Fibroblast of peridontal ligament (primary cell): Measurements from ENCODE around the gene ZNRD2.
"Not testable (repeated sequence)": the region's sequence is repeated elsewhere in the genome, so short reads cannot be mapped to it uniquely, and the experiment has no call there.

ENCODE experiments used
- DNase-seq: peaks from one replicate; pipeline ENCODE4 v3.0.0-alpha.2; 2010; ENCODE audit errors: extremely low read depth

The ZNRD2 gene, protein sequence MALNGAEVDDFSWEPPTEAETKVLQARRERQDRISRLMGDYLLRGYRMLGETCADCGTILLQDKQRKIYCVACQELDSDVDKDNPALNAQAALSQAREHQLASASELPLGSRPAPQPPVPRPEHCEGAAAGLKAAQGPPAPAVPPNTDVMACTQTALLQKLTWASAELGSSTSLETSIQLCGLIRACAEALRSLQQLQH

DNA sequence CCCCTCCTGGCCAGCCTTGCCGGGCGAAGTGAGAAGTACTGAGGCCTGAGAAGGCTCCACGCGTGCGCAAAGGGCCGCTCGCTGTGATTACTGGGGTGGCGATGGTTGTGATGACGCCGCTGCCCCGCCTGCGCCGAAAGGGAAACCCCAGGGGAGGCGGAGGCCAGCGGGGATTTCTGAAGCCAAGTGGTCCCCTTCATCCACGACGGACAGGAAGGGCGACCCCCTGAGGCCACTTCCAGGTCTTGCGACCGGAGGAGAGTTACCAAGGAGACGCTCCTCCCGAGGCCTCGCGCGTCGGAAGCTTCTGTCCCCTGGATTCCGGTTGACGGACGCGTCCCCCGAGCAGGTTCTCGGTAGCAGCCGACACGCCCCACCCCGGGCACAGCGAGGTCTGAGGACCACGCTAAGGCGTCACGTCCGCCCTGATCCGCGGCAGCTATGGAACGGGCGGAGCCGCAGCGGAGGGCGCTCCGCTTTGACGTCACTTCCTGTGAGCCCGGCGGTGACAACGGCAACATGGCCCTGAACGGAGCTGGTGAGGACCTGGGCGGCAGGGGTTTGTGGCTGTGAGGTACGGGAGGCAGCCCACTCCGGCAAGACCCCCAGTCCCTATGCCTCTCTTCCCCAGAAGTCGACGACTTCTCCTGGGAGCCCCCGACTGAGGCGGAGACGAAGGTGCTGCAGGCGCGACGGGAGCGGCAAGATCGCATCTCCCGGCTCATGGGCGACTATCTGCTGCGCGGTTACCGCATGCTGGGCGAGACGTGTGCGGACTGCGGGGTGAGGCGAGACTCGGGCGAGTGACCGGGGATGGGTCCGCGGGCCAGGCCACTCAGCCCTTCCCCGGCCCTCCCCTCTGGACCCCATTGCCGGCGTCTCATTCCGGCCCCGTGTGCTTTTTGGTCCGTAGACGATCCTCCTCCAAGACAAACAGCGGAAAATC lies at the start of gene ZNRD2:
Gene ZNRD2, plus strand, starts transcription at position 505 of the 946 bp plus-strand sequence. Its CDS starts 15 bp downstream, at position 520.
- peak; percentile 96 for DNase-seq

DNA sequence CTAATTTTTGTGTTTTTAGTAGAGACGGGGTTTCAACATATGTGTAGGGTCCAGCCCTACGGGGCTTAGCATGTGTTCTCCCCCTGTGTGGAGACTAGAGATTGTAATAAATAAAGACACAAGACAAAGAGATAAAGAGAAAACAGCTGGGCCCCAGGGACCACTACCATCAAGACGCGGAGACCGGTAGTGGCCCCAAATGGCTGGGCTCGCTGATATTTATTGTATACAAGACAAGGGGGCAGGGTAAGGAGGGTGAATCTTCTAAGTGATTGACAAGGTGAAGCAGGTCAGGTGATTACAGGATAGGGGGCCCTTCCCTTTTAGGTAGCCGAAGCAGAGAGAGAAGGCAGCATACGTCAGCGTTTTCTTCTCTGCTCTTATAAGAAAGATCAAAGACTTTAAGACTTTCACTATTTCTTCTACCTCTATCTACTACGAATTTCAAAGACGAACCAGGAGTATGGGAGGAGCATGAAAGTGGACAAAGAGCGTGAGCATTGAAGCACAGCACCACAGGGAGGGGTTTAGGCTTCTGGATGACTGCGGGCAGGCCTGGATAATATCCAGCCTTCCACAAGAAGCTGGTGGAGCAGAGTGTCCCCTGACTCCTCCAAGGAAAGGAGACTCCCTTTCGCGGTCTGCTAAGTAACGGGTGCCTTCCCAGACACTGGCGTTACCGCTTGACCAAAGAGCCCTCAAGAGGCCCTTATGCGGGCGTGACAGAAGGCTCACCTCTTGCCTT lies 48.3 kb upstream of the ZNRD2 start:
- not testable (repeated sequence) for DNase-seq

DNA sequence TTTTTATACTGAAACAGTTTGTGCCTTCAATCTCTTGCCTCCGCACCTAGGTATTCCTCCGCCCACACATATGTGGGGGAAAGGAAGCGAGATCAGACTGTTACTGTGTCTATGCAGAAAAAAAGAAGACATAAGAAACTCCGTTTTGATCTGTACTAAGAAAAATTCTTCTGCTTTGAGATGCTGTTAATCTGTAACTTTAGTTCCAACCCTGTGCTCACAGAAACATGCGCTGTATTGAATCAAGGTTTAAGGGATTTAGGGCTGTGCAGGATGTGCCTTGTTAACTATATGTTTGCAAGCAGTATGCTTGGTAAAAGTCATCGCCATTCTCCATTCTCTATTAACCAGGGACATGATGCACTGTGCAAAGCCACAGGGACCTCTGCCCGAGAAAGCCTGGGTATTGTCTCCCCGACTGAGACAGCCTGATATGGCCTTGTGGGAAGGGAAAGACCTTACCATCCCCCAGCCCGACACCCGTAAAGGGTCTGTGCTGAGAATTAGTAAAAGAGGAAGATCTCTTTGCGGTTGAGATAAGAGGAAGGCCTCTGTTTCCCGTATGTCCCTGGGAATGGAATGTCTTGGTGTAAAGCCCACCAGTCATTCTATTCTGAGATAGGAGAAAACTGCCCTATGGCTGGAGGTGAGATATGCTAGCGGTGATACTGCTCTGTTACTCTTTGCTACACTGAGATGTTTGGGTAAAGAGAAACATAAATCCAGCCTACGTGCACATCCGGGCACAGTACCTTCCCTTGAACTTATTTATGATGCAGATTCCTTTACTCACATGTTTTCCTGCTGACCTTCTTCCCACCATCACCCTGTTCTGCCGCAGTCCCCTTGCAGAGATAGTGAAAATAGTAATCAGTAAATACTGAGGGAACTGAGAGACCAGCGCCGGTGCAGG lies 47.3 kb upstream of the ZNRD2 start:
- not testable (repeated sequence) for DNase-seq

DNA sequence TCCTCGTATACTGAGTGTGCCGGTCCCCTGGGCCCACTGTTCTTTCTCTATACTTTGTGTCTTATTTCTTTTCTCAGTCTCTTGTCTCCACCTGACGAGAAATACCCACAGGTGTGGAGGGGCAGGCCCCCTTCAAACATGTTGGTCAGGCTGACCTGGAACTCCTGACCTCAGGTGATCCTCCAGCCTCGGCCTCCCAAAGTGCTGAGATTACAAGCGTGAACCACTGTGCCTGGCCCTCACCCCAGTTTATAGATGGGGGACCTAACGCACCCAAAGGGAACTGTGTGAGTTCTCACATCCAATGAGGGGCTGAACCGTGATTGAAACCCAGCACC lies 46.7 kb upstream of the ZNRD2 start:
- DNase-seq = not testable (repeated sequence)

DNA sequence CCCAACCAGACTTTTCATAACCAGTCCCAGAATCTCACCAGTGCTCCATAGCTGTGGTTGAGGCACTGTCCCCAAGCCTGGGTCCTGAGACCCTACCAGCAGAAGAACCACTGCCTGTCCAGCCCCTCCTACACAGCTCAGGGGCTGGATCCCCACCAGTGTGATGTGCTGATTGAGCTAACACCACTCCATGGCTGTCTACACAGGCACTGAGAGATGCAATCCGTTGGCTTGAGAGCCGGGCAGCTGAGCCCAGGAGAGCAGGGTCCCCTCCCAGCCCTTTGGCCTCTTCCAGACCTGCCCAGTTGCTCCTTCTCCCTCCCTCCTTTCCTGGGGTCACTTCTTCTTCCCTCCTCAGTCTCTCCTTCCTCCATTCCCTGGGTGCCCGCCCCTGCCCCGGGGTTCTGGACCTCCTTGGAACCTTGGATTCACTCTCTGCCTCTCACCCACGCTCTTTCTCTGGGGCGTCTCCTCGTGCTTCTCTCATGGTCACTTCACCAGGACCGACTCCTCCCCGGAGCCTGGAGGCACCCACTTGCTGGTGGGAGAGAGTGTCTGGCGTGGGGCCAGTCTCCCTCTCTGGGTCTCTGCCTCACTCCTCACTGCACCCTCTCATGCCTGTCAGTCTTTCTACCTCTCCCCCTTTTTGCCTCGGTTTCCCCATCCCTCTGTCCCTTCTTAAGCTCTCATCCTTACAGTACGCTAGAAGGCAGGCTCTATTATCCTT lies 46.1 kb upstream of the ZNRD2 start:
- DNase-seq = no peak

DNA sequence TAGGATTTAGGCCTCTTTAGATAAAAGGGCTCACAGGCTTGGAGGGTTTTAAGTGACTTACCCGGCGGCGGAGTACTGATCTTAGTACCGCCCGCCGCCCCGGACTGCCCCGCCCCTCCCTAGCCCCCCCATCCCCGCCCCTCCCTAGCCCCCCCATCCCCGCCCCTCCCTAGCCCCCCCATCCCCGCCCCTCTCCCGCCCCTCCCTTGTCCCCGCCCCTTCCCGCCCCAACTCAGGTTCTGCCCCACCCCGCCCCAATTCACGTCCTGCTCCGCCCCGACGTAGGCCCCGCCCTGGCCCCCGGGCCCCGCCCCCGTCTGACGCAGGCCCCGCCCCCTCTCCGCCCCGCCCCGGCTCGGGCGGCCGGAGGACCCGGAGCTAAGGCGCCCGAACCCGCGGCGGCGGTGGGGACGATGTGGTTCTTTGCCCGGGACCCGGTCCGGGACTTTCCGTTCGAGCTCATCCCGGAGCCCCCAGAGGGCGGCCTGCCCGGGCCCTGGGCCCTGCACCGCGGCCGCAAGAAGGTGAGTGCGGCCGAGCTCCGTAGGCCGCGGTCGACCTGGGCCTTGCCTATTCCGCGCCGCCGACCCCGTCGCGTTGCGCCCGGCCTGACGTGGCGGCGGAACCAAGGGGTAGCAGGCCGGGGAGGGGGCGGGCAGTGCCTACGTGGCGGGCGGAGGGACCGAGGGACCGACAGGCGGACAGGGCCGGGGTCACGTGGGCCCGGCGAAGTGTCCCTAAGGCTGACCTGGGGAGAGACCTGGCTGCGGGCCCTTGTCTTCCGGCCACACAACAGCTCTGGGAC lies 45.3 kb upstream of the ZNRD2 start, which contains the start of gene SCYL1:
Gene SCYL1, plus strand, starts transcription at position 343 of the 805 bp plus-strand sequence. Its CDS starts 71 bp downstream, at position 414.
- DNase-seq = peak; percentile 75

DNA sequence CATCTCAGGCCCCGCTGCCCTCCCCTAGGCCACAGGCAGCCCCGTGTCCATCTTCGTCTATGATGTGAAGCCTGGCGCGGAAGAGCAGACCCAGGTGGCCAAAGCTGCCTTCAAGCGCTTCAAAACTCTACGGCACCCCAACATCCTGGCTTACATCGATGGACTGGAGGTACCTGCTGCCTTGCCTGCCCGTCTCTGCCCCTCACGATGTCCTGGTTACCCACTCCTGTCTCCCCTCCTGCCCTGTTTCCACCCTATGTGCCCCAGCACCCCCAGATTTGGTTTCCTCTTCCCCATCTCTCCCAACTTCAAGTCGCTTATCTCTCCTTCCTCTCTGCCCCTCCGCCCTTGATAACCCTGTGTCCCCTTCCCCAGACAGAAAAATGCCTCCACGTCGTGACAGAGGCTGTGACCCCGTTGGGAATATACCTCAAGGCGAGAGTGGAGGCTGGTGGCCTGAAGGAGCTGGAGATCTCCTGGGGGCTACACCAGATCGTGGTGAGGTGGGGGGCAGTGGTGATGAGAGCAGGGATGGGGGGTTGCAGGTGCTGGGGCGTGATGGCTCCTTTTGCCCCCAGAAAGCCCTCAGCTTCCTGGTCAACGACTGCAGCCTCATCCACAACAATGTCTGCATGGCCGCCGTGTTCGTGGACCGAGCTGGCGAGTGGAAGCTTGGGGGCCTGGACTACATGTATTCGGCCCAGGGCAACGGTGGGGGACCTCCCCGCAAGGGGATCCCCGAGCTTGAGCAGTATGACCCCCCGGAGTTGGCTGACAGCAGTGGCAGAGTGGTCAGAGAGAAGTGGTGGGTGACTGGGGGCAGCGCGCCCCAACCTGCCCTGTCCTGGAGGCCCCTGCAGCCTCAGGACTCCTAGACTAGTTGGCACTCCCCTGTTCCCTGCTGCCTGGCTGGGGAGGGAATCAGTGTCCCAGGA lies 44.5 kb upstream of the ZNRD2 start:
- DNase-seq = peak; percentile 22

DNA sequence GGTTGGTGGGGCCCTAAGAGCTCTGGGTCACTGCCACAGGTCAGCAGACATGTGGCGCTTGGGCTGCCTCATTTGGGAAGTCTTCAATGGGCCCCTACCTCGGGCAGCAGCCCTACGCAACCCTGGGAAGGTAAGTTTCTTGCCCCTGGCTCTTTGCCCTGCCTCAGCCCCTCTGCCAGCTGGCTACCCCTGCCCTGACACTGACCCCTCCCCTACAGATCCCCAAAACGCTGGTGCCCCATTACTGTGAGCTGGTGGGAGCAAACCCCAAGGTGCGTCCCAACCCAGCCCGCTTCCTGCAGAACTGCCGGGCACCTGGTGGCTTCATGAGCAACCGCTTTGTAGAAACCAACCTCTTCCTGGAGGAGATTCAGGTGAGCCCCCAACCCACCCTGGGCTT lies 43.5 kb upstream of the ZNRD2 start:
- DNase-seq = no peak

DNA sequence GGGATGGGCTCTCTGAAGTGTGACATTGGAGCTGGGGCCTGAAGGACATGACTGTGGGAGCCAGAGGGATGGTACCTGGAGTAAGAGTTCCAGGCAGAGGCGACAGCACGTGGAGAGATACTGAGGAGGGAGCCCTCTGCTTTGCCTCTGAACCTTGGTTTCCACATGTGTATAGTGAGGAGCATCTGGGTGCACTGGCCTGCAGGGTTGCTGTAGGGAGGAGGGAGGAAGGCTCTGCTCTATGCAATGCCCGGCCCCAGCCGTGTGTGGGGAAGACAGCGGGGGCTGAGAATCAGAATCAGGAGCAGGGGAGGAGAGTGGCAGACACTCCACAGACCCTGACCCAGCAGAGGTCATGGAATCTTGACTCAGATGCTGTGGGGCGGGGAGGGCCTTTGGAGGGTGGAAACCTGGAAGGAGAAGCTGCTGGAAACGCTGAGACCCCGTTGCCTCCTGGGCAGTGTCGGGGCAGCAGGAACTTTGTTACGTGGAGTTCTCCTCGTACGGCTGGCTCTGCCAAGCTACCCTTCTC lies 41.4 kb upstream of the ZNRD2 start:
- no peak for DNase-seq

DNA sequence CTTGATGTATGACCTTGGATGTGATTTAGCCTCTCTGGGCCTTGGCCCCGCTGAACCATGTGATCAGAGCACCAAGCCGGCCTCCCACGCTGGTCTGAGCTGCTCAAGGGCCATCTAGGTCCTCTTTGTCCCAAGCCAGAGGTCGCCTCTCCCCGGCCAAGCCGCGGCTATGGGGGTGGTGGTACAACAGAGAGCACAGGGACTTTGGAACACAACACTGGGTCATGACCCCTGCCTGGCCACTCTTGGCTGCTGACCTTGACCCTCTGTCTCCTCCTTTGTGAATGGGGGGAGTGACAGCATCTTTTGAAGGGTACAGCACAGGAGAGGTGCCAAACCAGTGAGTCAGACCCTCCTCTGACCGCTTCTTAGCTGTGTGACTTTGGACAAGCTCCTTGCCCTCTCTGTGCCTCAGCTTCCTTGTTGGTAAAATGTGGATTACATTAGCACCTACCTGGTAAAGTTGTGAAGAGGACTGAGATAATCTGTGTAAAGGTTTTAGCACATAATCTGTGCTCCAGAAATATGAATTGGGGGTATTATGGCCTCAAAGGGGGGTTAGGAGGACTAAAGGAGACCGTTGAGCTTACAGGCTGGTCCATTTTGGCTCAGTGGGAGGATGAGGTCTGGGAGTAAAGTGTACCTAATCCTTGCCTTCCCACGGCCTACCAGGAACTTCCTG lies 40.7 kb upstream of the ZNRD2 start:
- no peak for DNase-seq

DNA sequence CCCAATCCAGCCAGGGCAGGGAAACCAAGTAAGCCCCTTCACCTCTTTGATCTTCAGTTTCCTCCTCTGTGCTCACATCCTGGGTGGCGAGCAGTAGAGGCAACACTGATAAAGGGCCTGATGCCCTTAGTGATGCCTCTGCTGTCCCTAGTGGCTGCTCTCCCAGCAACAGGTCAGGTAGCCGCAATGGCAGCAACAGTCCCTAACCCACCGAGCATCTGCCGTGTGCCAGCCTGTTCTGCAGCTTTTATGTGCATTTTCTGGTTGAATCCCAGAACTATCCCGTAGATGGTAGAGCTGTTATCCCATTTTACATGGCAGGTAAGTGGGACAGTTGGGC lies 40.1 kb upstream of the ZNRD2 start:
- DNase-seq = no peak

DNA sequence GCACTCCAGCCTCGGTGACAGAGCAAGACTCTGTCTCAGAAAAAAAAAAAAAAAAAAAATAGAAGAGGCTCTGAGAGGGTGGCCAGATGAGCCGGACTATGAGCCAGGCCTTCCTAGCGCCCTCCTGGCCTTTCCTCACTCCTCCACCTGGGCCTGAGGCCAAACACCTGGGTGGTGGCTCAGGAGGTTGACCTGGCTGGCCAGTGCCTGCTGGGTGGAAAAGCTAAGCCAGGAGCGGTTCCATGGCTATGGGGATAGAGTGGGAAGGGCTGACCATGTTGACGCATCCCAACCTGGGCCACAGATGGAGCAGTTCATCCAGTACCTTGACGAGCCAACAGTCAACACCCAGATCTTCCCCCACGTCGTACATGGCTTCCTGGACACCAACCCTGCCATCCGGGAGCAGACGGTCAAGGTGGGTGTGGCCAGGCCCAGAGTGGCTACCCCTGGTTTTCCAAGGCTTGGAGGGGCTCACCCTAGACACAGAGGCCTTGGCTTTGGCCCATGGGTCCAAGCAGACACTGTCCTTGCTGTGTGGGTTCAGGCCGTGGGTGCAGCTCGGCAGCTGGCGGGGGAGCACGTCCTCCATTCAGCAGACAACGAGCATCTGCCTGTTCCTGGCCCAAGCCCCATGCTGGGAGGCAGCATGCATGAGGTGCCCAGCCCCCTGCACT lies 37.8 kb upstream of the ZNRD2 start:
- no peak for DNase-seq

DNA sequence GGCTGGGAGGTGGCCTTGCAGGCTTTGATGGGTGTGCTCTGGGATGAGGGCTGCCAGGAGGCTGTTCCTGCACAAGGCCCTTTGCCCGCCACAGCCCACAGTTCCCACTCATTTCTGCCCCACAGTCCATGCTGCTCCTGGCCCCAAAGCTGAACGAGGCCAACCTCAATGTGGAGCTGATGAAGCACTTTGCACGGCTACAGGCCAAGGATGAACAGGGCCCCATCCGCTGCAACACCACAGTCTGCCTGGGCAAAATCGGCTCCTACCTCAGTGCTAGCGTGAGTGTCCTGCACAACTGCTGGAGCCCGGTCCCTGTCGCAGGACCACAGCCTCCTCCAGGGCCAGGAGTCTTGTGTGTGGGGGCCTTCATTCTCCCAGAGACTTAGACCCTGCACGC lies 35.2 kb upstream of the ZNRD2 start:
- no peak for DNase-seq

DNA sequence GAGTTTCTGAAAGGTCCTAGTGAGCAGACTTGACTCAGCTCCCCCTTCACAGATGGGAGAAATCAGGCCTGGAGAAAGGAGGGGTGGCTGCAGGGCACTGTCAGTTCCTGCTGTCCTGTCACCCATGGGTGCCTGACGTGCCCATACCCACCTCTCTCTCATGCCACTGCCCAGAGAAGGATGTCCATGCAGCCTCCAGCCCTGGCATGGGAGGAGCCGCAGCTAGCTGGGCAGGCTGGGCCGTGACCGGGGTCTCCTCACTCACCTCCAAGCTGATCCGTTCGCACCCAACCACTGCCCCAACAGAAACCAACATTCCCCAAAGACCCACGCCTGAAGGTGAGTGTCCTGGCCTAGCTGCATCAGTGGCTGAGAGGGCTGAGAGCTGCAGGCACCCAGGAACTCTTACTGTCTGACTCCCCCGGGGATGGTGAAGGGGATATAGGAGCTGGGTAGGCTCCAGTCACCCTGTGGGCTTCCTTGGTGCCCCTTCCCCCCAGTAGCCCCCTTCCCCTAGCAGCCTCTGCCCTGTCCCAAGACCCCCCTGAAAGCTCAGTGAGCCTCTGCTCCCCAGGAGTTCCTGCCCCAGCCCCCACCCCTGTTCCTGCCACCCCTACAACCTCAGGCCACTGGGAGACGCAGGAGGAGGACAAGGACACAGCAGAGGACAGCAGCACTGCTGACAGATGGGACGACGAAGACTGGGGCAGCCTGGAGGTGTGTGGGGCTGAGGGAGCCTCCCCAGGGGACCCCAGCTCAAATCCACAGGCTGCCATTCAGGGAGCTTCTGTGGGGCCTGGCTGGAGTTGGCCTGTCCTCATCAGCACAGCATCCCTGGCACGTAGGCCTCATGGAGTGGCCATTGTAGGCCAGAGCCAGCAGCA lies 33.6 kb upstream of the ZNRD2 start:
- no peak for DNase-seq

DNA sequence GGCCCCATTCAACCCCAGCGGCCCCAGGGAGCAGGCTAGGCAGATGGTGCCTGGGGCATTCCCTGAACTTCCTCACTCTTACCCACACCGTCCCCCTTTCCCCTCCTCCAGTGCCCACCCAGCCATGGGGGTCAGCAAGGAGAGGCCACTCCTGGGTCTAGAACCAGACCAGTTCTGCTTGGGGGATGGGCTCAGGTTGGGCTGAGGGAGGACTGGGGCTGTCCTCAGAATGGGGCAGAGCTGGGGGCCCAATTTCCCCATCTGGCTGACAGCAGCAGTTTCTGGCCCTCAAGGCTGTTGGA lies 33.0 kb upstream of the ZNRD2 start:
- no peak for DNase-seq

DNA sequence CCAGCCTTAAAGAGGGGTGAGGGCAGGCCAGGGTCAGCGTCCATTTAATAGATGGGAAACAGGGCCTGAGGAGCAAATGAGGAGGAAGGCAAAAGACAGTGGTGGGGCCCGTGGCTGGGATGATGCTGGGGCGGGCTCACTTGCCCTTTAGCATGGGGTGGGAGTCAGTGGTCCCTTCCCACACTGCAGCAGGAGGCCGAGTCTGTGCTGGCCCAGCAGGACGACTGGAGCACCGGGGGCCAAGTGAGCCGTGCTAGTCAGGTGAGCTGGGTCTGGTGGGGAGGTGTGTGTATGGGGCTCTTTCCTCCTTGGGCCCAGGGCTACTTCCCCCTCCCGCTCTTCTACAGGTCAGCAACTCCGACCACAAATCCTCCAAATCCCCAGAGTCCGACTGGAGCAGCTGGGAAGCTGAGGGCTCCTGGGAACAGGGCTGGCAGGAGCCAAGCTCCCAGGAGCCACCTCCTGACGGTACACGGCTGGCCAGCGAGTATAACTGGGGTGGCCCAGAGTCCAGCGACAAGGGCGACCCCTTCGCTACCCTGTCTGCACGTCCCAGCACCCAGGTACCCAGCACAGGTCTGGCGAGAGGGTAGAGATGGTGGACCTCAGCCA lies 32.6 kb upstream of the ZNRD2 start:
- no peak for DNase-seq
